H1 (cell line): ENCODE measurements around the gene C14orf132.
A peak's percentile ranks its signal among the peaks of the same experiment; 100 is the strongest.

Experiments used
- CTCF ChIP-seq, 3 experiments: IDR thresholded peaks; 1 replicate in 2 of 3; 2 replicates in 1 of 3; pipeline versions ENCODE4 v1.5.1 to v1.6.1; 2011; ENCODE audit warnings: low read length in 3 of 3, mild to moderate bottlenecking in 3 of 3, inconsistent platforms in 2 of 3, low read depth in 1 of 3, moderate library complexity in 1 of 3; ENCODE audit not compliant: insufficient read depth in 1 of 3; ENCODE audit errors: control extremely low read depth in 1 of 3
- POLR2A ChIP-seq, 2 experiments: IDR thresholded peaks; 1 replicate in 1 of 2; 2 replicates in 1 of 2; pipeline ENCODE4 v1.6.1; 2011; ENCODE audit warnings: low read depth in 2 of 2, low read length in 2 of 2, mild to moderate bottlenecking in 2 of 2; ENCODE audit errors: control extremely low read depth in 1 of 2
- SIN3A ChIP-seq, 2 experiments: IDR thresholded peaks in 1 of 2; conservative IDR thresholded peaks in 1 of 2; 2 replicates each; pipeline ENCODE4 v1.6.1; 2011 to 2012; ENCODE audit warnings: low read length in 2 of 2, improper control_type of control experiment in 1 of 2, low read depth in 1 of 2, mild to moderate bottlenecking in 1 of 2
- SIRT6 ChIP-seq: IDR thresholded peaks from one replicate; pipeline ENCODE4 v1.7.1; 2012; ENCODE audit warnings: low read length, inconsistent platforms

- TF ChIP-seq CTCF (IDR thresholded peaks at IDR 0.05; ENCODE audit: control extremely low read depth in 1 of 3, insufficient read depth in 1 of 3, low read depth in 1 of 3, low read length in 3 of 3) (peak; percentile 66 to 85 (median 77)), POLR2A (IDR thresholded peaks at IDR 0.05; ENCODE audit: control extremely low read depth in 1 of 2, low read depth in 2 of 2, low read length in 2 of 2) (no peak), SIRT6 (no peak), SIN3A (conservative IDR thresholded peaks at IDR 0.05 in 1 of 2, IDR thresholded peaks at IDR 0.05 in 1 of 2; ENCODE audit: low read depth in 1 of 2, low read length in 2 of 2) (no peak)
These were observed 12.7 kb downstream of the C14orf132 start for GRCh38 chr14:96051642-96052540.
